Adrenal gland (tissue), 5 donors: ENCODE data around the gene FTH1.

Source experiments
- CTCF ChIP-seq, 6 experiments: fragments of 450-650 bp in 4 of 6; fragments of 200-600 bp in 2 of 6; sonication (generic) in 1 of 6; IDR thresholded peaks; 1 replicate in 5 of 6; 2 replicates in 1 of 6; pipeline versions ENCODE4 v1.5.1 to v1.8.0; 2016 to 2021; ENCODE audit warnings: antibody characterized with exemption in 6 of 6, mild to moderate bottlenecking in 2 of 6, moderate library complexity in 1 of 6
- POLR2A ChIP-seq, 2 donors: fragments of 450-650 bp; IDR thresholded peaks; one replicate each; pipeline ENCODE4 v1.6.1; 2017; ENCODE audit warnings: antibody characterized with exemption in 2 of 2, mild to moderate bottlenecking in 2 of 2, moderate library complexity in 1 of 2
- donor health status: DM: no; HTN: no; CAD: no.

GRCh38 chr11:62012451-62012831, 45.0 kb upstream of the FTH1 start:
- TF ChIP-seq POLR2A (IDR thresholded peaks at IDR 0.05) (no peak), CTCF (IDR thresholded peaks at IDR 0.05) (no peak)
